Measurements from ENCODE around the gene GPR183. TPM values are rescaled to one million over a fixed set of nuclear protein-coding genes. Genes with fewer than 3 reads are reported as not detected.
A peak's percentile ranks its signal among the peaks of the same experiment; 100 is the strongest.

The GPR183 gene
- total and polyA plus RNA-seq, 10 of the 15 experiments (the other 5 are each of a cell fraction or from before 2014, with no cell fraction given) = 134 to 669 (median 225) TPM

GRCh38 chr13:99288089-99288488 lies 19.1 kb downstream of the GPR183 start (continued):
- TF ChIP-seq GABPA (IDR thresholded peaks at IDR 0.05; ENCODE audit: low read depth) = no peak
- TF ChIP-seq CBFB (IDR thresholded peaks at IDR 0.05; ENCODE audit: low read depth) = peak; percentile 36
- 0 out of 2 replicates have a peak, but pooled peaks have one; percentile 45 for TF ChIP-seq TCF12 (IDR thresholded peaks at IDR 0.05; ENCODE audit: low read depth, low read length)
- TF ChIP-seq RUNX3 (IDR thresholded peaks at IDR 0.05; ENCODE audit: low read length) = peak; percentile 91
- no peak for TF ChIP-seq SP1 (IDR thresholded peaks at IDR 0.05; ENCODE audit: low read depth, low read length)
- no peak for TF ChIP-seq IRF5 (IDR thresholded peaks at IDR 0.05; ENCODE audit: borderline replicate concordance)
- peak; percentile 83 for TF ChIP-seq CREM (IDR thresholded peaks at IDR 0.05; ENCODE audit: low read depth)
- TF ChIP-seq POLR2AphosphoS2 (IDR thresholded peaks at IDR 0.05; ENCODE audit: low read depth, low read length) = no peak
- TF ChIP-seq JUNB (IDR thresholded peaks at IDR 0.05) = peak; percentile 94
- no peak for TF ChIP-seq MYC (IDR thresholded peaks at IDR 0.05; ENCODE audit: insufficient read depth, insufficient read length, insufficient replicate concordance, low read length, severe bottlenecking)
- no peak for TF ChIP-seq BACH1 (IDR thresholded peaks at IDR 0.05; ENCODE audit: borderline replicate concordance)
- TF ChIP-seq KLF5 (IDR thresholded peaks at IDR 0.05; ENCODE audit: partially characterized antibody) = no peak
- TF ChIP-seq ATF7 (IDR thresholded peaks at IDR 0.05; ENCODE audit: low read depth) = peak; percentile 59; the same call in 1 of the 2 replicates
- TF ChIP-seq SPI1 (IDR thresholded peaks at IDR 0.05; ENCODE audit: borderline replicate concordance, insufficient read depth, low read depth, low read length) = 0 out of 2 replicates have a peak, but pooled peaks have one; percentile 30
- no peak for TF ChIP-seq TCF7 (IDR thresholded peaks at IDR 0.05; ENCODE audit: borderline replicate concordance)
- TF ChIP-seq ETV6 (conservative IDR thresholded peaks at IDR 0.05 in 1 of 2, IDR thresholded peaks at IDR 0.05 in 1 of 2; ENCODE audit: borderline replicate concordance in 1 of 2, low read depth in 1 of 2) = peak in 1 of 2 experiments; percentile 82; a peak in 1 of 4 replicates
- TF ChIP-seq RAD51 (IDR thresholded peaks at IDR 0.05) = peak; percentile 77
- TF ChIP-seq ZNF384 (IDR thresholded peaks at IDR 0.05; ENCODE audit: borderline replicate concordance, low read depth, low read length) = no peak
- TF ChIP-seq NFXL1 (IDR thresholded peaks at IDR 0.05; ENCODE audit: borderline replicate concordance) = no peak
- TF ChIP-seq EZH2 (IDR thresholded peaks at IDR 0.05; ENCODE audit: borderline replicate concordance, control insufficient read depth, low read depth, low read length) = no peak
- no peak for TF ChIP-seq HDAC6 (IDR thresholded peaks at IDR 0.05; ENCODE audit: unreplicated experiment)
- peak; percentile 90 for TF ChIP-seq EED (IDR thresholded peaks at IDR 0.05; ENCODE audit: low read depth)
- no peak for TF ChIP-seq KDM1A (IDR thresholded peaks at IDR 0.05; ENCODE audit: borderline replicate concordance)
- peak; percentile 99 for TF ChIP-seq ATF2 (IDR thresholded peaks at IDR 0.05; ENCODE audit: low read length)
- no peak; the same call in 1 of the 2 replicates for TF ChIP-seq MAX (IDR thresholded peaks at IDR 0.05; ENCODE audit: low read depth, low read length)
- no peak for TF ChIP-seq MLLT1 (IDR thresholded peaks at IDR 0.05)
- TF ChIP-seq POU2F2 (IDR thresholded peaks at IDR 0.05; ENCODE audit: borderline replicate concordance, low read depth, low read length) = peak; percentile 51; the same call in 1 of the 3 replicates
- no peak for TF ChIP-seq E2F4 (IDR thresholded peaks at IDR 0.05; ENCODE audit: low read depth, low read length)

All from GM12878 (cell line).